Uterine smooth muscle cell (primary cell): ENCODE results near the gene OR8K3. TPM values are rescaled to one million over a fixed set of nuclear protein-coding genes. Genes with fewer than 3 reads are reported as not detected.

ENCODE experiments used
- total RNA-seq: library from RNA; depleted of rRNA; stranded (reverse); fragments of >200 nt; gene quantifications from 2 replicates; pipeline ENCODE4 v1.2.3, GENCODE V29; 2014

The OR8K3 gene
- total RNA-seq, result not detected in 2 replicates

GRCh38 chr11:56314844-56315243 is at the start of gene OR8K3:
Gene OR8K3 (plus strand): TSS chr11:56315144. CDS start chr11:56318307, 3,163 bp downstream.

GRCh38 chr11:56273854-56274253 is 41.1 kb upstream of the OR8K3 start, which contains the start of gene OR5T1:
Gene OR5T1 (plus strand): TSS chr11:56274154. CDS start chr11:56275639, 1,485 bp downstream.

GRCh38 chr11:56292154-56292553 is 22.8 kb upstream of the OR8K3 start, which contains the start of gene OR8H1:
Gene OR8H1 (minus strand): TSS chr11:56292254. CDS start chr11:56291062, 1,192 bp downstream.

GRCh38 chr11:56345739-56346138 is 30.8 kb downstream of the OR8K3 start, which contains the start of gene OR8K1:
Gene OR8K1 (plus strand): TSS chr11:56346039. CDS start chr11:56346039, 0 bp downstream.

GRCh38 chr11:56353991-56354390 is 39.0 kb downstream of the OR8K3 start, which contains the start of gene OR8J1:
Gene OR8J1 (plus strand): TSS chr11:56354291. CDS start chr11:56360247, 5,956 bp downstream.

Other genes with a start within 250 kb of the OR8K3 start
- not detected in 2 replicates for gene OR8I2, start 221.8 kb upstream of the OR8K3 start, total RNA-seq
- gene OR8H2, start 211.5 kb upstream of the OR8K3 start, total RNA-seq, result not detected in 2 replicates
- gene OR8H3, start 192.8 kb upstream of the OR8K3 start, total RNA-seq, result not detected in 2 replicates
- not detected in 2 replicates for gene OR8J3, start 174.9 kb upstream of the OR8K3 start, total RNA-seq
- not detected in 2 replicates for gene OR8K5, start 154.8 kb upstream of the OR8K3 start, total RNA-seq
- not detected in 2 replicates for gene OR5J2, start 138.5 kb upstream of the OR8K3 start, total RNA-seq
- gene OR5T2, start 80.9 kb upstream of the OR8K3 start, total RNA-seq, result not detected in 2 replicates
- not detected in 2 replicates for gene OR5T3, start 62.9 kb upstream of the OR8K3 start, total RNA-seq
- gene OR5T1, start 41.0 kb upstream of the OR8K3 start, total RNA-seq, result not detected in 2 replicates
- not detected in 2 replicates for gene OR8H1, start 22.9 kb upstream of the OR8K3 start, total RNA-seq
- gene OR8K1, start 30.9 kb downstream of the OR8K3 start, total RNA-seq, result not detected in 2 replicates
- not detected in 2 replicates for gene OR8J1, start 39.1 kb downstream of the OR8K3 start, total RNA-seq
- gene OR8U1, start 60.5 kb downstream of the OR8K3 start, total RNA-seq, result not detected in 2 replicates
- gene OR5AL1, start 97.6 kb downstream of the OR8K3 start, total RNA-seq, result not detected in 2 replicates
- gene OR5M3, start 158.2 kb downstream of the OR8K3 start, total RNA-seq, result not detected in 2 replicates
- gene OR5M8, start 176.2 kb downstream of the OR8K3 start, total RNA-seq, result not detected in 2 replicates
- not detected in 2 replicates for gene OR5M11, start 228.1 kb downstream of the OR8K3 start, total RNA-seq